ENCODE measurements around the gene SNX30.

GRCh38 chr9:112836394-112836793 is 85.8 kb downstream of the SNX30 start:
- TF ChIP-seq CTCF (IDR thresholded peaks at IDR 0.05) (no peak), POLR2A (IDR thresholded peaks at IDR 0.05) (no peak)

Measured in Peyer's patch (tissue), 4 donors.